CD4-positive, alpha-beta memory T cell (primary cell): ENCODE results near the gene NTN5. TPM values are rescaled to one million over a fixed set of nuclear protein-coding genes. Genes with fewer than 3 reads are reported as not detected.

Experiments
- CTCF ChIA-PET: fragments of 350-600 bp; sonication (Branson Sonifier 250); formaldehyde crosslinking; loops from one replicate; lab custom pipeline; 2021; ENCODE audit warnings: inconsistent platforms; ENCODE audit not compliant: partially characterized antibody; lab: Charles Lee
- POLR2A ChIA-PET: fragments of 350-600 bp; sonication (Branson Sonifier 250); formaldehyde crosslinking; loops from one replicate; lab custom pipeline; 2021; ENCODE audit not compliant: partially characterized antibody; lab: Charles Lee
- DNase-seq, 5 donors: peaks; one replicate each; pipeline versions ENCODE4 v3.0.0 to v3.0.0-alpha.2; 2020 to 2022; ENCODE audit warnings: mixed read lengths in 1 of 5
- H3K27ac ChIP-seq: one replicate; pipeline ENCODE4 v1.7.0; 2013; ENCODE audit warnings: low read depth, low read length
- H3K27me3 ChIP-seq: 2 replicates; pipeline ENCODE4 v1.7.0; 2013; ENCODE audit warnings: mild to moderate bottlenecking, low read length, moderate library complexity; ENCODE audit not compliant: insufficient read depth
- H3K36me3 ChIP-seq: 2 replicates; pipeline ENCODE4 v1.7.0; 2013; ENCODE audit warnings: mild to moderate bottlenecking, low read length, moderate library complexity; ENCODE audit not compliant: insufficient read depth
- H3K4me1 ChIP-seq: 2 replicates; pipeline ENCODE4 v1.7.0; 2013; ENCODE audit warnings: mild to moderate bottlenecking, low read length, moderate library complexity; ENCODE audit not compliant: insufficient read depth
- H3K4me3 ChIP-seq, 2 donors: one replicate each; pipeline ENCODE4 v1.7.0; 2013; ENCODE audit warnings: low read length in 2 of 2, mild to moderate bottlenecking in 1 of 2
- H3K9me3 ChIP-seq, 2 donors: one replicate each; pipeline ENCODE4 v1.7.0; 2013; ENCODE audit warnings: low read length in 2 of 2, control low read depth in 1 of 2; ENCODE audit not compliant: control insufficient read depth in 1 of 2
- H3K27ac Mint-ChIP-seq, 7 donors: one replicate each; pipeline ENCODE4 v1.8.0; 2020 to 2021; ENCODE audit warnings: mixed read lengths in 7 of 7, mild to moderate bottlenecking in 6 of 7, inconsistent platforms in 3 of 7, moderate library complexity in 3 of 7
- H3K27me3 Mint-ChIP-seq, 2 donors: one replicate each; pipeline ENCODE4 v1.8.0; 2020 to 2021; ENCODE audit warnings: mixed read lengths in 2 of 2
- H3K36me3 Mint-ChIP-seq, 2 donors: one replicate each; pipeline ENCODE4 v1.8.0; 2020 to 2021; ENCODE audit warnings: mixed read lengths in 2 of 2, inconsistent platforms in 1 of 2, mild to moderate bottlenecking in 1 of 2
- H3K4me1 Mint-ChIP-seq, 4 donors: one replicate each; pipeline ENCODE4 v1.8.0; 2020 to 2021; ENCODE audit warnings: mixed read lengths in 4 of 4, mild to moderate bottlenecking in 1 of 4
- H3K4me3 Mint-ChIP-seq, 8 donors: one replicate each; pipeline ENCODE4 v1.8.0; 2020 to 2021; ENCODE audit warnings: mixed read lengths in 8 of 8, mild to moderate bottlenecking in 7 of 8, moderate library complexity in 6 of 8, inconsistent platforms in 3 of 8
- H3K9me3 Mint-ChIP-seq, 8 donors: one replicate each; pipeline ENCODE4 v1.8.0; 2020 to 2021; ENCODE audit warnings: mixed read lengths in 8 of 8, mild to moderate bottlenecking in 5 of 8, inconsistent platforms in 3 of 8, moderate library complexity in 1 of 8
- intact Hi-C: fragments of 100-400 bp; cut with micrococcal nuclease; formaldehyde crosslinking; loops from one replicate; pipeline ENCODE4 v1.15.1; 2023
- polyA plus RNA-seq, 2 donors: library from polyadenylated mRNA; unstranded; fragments of 300-500 nt; fragmentation: Illumina TruSeq; gene quantifications; one replicate each; pipeline ENCODE4 v1.2.3, GENCODE V29; 2021
- total RNA-seq, 2 experiments: library from RNA; stranded (reverse); gene quantifications; one replicate each; pipeline ENCODE4 v1.2.3, GENCODE V29; 2021

NTN5 gene
- total and polyA plus RNA-seq, 4 experiments from 2014 or later: 0.62 to 3.3 (median 2.3) TPM; not detected in 1

- Mint-ChIP-seq H3K4me3 (peak within 1 kb of the TSS; percentile 95 to 98 (median 96)), H3K9me3 (peaks cover 0 to 2% (median 0%) of the 10 kb centered on the region in 8 donors), H3K27me3 (no peaks in the 10 kb centered on the region), H3K27ac (peak within 1 kb of the TSS; percentile 97 to 99 (median 98)), H3K36me3 (peaks cover 27 to 67% of the 10 kb centered on the region in 2 donors), H3K4me1 (peaks cover 27 to 74% (median 49%) of the 10 kb centered on the region in 4 donors)
- DNase-seq: peak; percentile 94 to 97 (median 96)
- intact Hi-C loops: loop anchor here (1.0 to 5.0 kb wide), 7 partner anchors 18 to 466 kb away; partner anchors contain the start of genes CA11, CYTH2, DBP and GYS1
- ChIA-PET POLR2A (interaction anchor here (0.6 to 5.6 kb wide), 41 partner anchors 10 to 1345 kb away, joined by 3 to 70 read pairs (median 4); partner anchors contain the start of genes CA11, DBP, GYS1 and KDELR1), CTCF (interaction anchor here (1.0 to 1.5 kb wide), 5 partner anchors 10 to 130 kb away, joined by 3 to 5 read pairs (median 4); no protein-coding TSS in a partner anchor)
- Histone ChIP-seq H3K36me3 (peaks cover 35% of the 10 kb centered on the region), H3K9me3 (no peaks in the 10 kb centered on the region), H3K27ac (peak within 1 kb of the TSS; percentile 88), H3K4me1 (peaks cover 50% of the 10 kb centered on the region), H3K27me3 (no peaks in the 10 kb centered on the region), H3K4me3 (peak within 1 kb of the TSS; percentile 76 to 81)
These were observed 53.7 kb downstream of the NTN5 start, which contains the start of the genes RPL18 and SPHK2 for GRCh38 chr19:48618916-48619691. Gene RPL18, minus strand, starts transcription at chr19:48619178. Its CDS starts 35 bp downstream, at chr19:48619143. Gene SPHK2, plus strand, starts transcription at chr19:48619506. Its CDS starts 1,009 bp downstream, at chr19:48620515.

- ChIA-PET CTCF (interaction anchor here (1.0 to 1.5 kb wide), 6 partner anchors 9 to 129 kb away, joined by 3 to 14 read pairs (median 4); no protein-coding TSS in a partner anchor), POLR2A (interaction anchor here (0.8 to 5.6 kb wide), 33 partner anchors 9 to 508 kb away, joined by 3 to 70 read pairs (median 5); partner anchors contain the start of genes CA11, DBP, GYS1 and PLA2G4C)
- Mint-ChIP-seq H3K4me3 (peak overlapping the region; percentile 95 to 98 (median 96)), H3K27ac (peak overlapping the region; percentile 97 to 99 (median 98)), H3K4me1 (peaks cover 20 to 69% (median 42%) of the 10 kb centered on the region in 4 donors), H3K36me3 (peaks cover 27 to 67% of the 10 kb centered on the region in 2 donors), H3K9me3 (peaks cover 0 to 2% (median 0%) of the 10 kb centered on the region in 8 donors), H3K27me3 (no peaks in the 10 kb centered on the region)
- Histone ChIP-seq H3K4me1 (peaks cover 45% of the 10 kb centered on the region), H3K27me3 (no peaks in the 10 kb centered on the region), H3K27ac (peak overlapping the region; percentile 88), H3K9me3 (no peaks in the 10 kb centered on the region), H3K4me3 (peak overlapping the region; percentile 59 to 81), H3K36me3 (peaks cover 35% of the 10 kb centered on the region)
- no peak for DNase-seq
- intact Hi-C loops: loop anchor here (5.0 kb wide), 1 partner anchor 94 kb away; no protein-coding TSS in a partner anchor
These were observed 54.4 kb downstream of the NTN5 start for GRCh38 chr19:48618278-48618915.

GRCh38 chr19:48617146-48617937 lies 55.5 kb downstream of the NTN5 start:
- intact Hi-C loops: loop anchor here (5.0 kb wide), 1 partner anchor 95 kb away; no protein-coding TSS in a partner anchor
- peaks cover 27 to 63% of the 10 kb centered on the region in 2 donors for H3K36me3 Mint-ChIP-seq

DNA sequence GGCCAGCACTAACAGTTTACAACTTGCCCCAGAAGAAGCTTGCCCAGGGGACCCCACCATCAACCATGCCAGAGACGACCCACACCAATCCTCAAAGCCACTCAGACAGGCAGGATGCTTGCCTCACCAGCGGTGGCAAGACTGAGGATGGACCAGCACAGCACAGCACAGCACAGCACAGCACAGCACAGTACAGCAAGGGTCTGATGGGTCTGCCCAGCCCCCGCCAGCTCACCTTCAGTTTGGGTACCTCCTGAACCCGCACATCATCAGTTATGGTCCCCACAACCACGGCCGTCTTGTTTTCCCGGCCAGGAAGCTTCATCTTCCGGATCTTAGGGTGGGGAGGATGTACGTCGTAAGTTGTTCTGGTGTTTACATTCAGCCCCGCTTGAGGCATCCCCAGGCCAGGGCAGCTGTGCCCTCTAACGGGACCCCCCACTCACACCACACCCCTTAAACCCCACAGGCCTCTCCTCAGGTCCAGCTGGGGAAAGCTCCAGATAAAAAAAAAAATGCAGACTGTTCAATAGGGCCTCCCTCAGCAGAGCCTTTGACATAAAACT lies 56.2 kb downstream of the NTN5 start:
- Mint-ChIP-seq H3K27me3 (no peaks in the 10 kb centered on the region), H3K9me3 (peaks cover 0 to 2% (median 0%) of the 10 kb centered on the region in 8 donors), H3K4me3 (peak overlapping the region; percentile 69 to 98 (median 75)), H3K27ac (peak overlapping the region; percentile 84 to 99 (median 98)), H3K36me3 (peaks cover 26 to 60% of the 10 kb centered on the region in 2 donors), H3K4me1 (peaks cover 17 to 58% (median 36%) of the 10 kb centered on the region in 4 donors)
- intact Hi-C loops: loop anchor here (5.0 kb wide), 1 partner anchor 96 kb away; no protein-coding TSS in a partner anchor
- Histone ChIP-seq H3K4me1 (peaks cover 39% of the 10 kb centered on the region), H3K36me3 (peaks cover 35% of the 10 kb centered on the region), H3K9me3 (no peaks in the 10 kb centered on the region), H3K4me3 (peak overlapping the region in 1 of 2 donors; percentile 81), H3K27me3 (no peaks in the 10 kb centered on the region), H3K27ac (peak overlapping the region; percentile 88)
- POLR2A ChIA-PET: interaction anchor here (0.8 to 5.6 kb wide), 10 partner anchors 7 to 226 kb away, joined by 3 to 70 read pairs (median 6); partner anchors contain the start of genes CA11, DBP and SPACA4
- DNase-seq: peak in 1 of 5 donors; percentile 36
- CTCF ChIA-PET: interaction anchor here (0.6 to 2.0 kb wide), 5 partner anchors 27 to 283 kb away, joined by 3 to 8 read pairs (median 3); partner anchors contain the start of gene CA11

More at GRCh38 chr19:48617146-48617937, 55.5 kb downstream of the NTN5 start:
- peaks cover 18 to 63% (median 39%) of the 10 kb centered on the region in 4 donors for H3K4me1 Mint-ChIP-seq
- peaks cover 0 to 2% (median 0%) of the 10 kb centered on the region in 8 donors for H3K9me3 Mint-ChIP-seq
- Histone ChIP-seq H3K4me3 (peak overlapping the region; percentile 59 to 81), H3K9me3 (no peaks in the 10 kb centered on the region), H3K36me3 (peaks cover 35% of the 10 kb centered on the region), H3K27me3 (no peaks in the 10 kb centered on the region), H3K4me1 (peaks cover 39% of the 10 kb centered on the region), H3K27ac (peak overlapping the region; percentile 88)
- ChIA-PET POLR2A (interaction anchor here (0.8 to 5.6 kb wide), 17 partner anchors 8 to 284 kb away, joined by 3 to 70 read pairs (median 5); partner anchors contain the start of genes CA11, DBP and SPACA4), CTCF (interaction anchor here (0.6 to 1.3 kb wide), 5 partner anchors 9 to 284 kb away, joined by 3 to 14 read pairs (median 3); partner anchors contain the start of gene CA11)
- H3K4me3 Mint-ChIP-seq: peak overlapping the region; percentile 95 to 98 (median 96)
- H3K27me3 Mint-ChIP-seq: no peaks in the 10 kb centered on the region
- no peak for DNase-seq
- H3K27ac Mint-ChIP-seq: peak overlapping the region; percentile 90 to 99 (median 98)

GRCh38 chr19:48616041-48616436 lies 56.8 kb downstream of the NTN5 start:
- peaks cover 23 to 57% of the 10 kb centered on the region in 2 donors for H3K36me3 Mint-ChIP-seq
- CTCF ChIA-PET: interaction anchor here (2.0 kb wide), 1 partner anchor 27 kb away, joined by 8 read pairs; no protein-coding TSS in a partner anchor

More at GRCh38 chr19:48616041-48616436, 56.8 kb downstream of the NTN5 start:
- H3K27ac Mint-ChIP-seq: peak overlapping the region; percentile 84 to 99 (median 98)
- H3K27me3 ChIP-seq: no peaks in the 10 kb centered on the region
- intact Hi-C loops: loop anchor here (5.0 kb wide), 1 partner anchor 96 kb away; no protein-coding TSS in a partner anchor
- DNase-seq: peak in 1 of 5 donors; percentile 50
- H3K4me3 ChIP-seq: no peak overlapping the region
- H3K4me1 Mint-ChIP-seq: peaks cover 15 to 55% (median 34%) of the 10 kb centered on the region in 4 donors
- H3K36me3 ChIP-seq: peaks cover 35% of the 10 kb centered on the region
- peaks cover 39% of the 10 kb centered on the region for H3K4me1 ChIP-seq
- peaks cover 0 to 2% (median 0%) of the 10 kb centered on the region in 8 donors for H3K9me3 Mint-ChIP-seq
- no peaks in the 10 kb centered on the region for H3K9me3 ChIP-seq
- POLR2A ChIA-PET: interaction anchor here (1.1 to 5.6 kb wide), 8 partner anchors 7 to 135 kb away, joined by 3 to 70 read pairs (median 8); partner anchors contain the start of genes CA11 and DBP
- peak overlapping the region in 7 of 8 donors; percentile 69 to 98 (median 74) for H3K4me3 Mint-ChIP-seq
- no peaks in the 10 kb centered on the region for H3K27me3 Mint-ChIP-seq
- H3K27ac ChIP-seq: peak overlapping the region; percentile 88
